CD14-positive monocyte (primary cell): ENCODE data around the gene CHIA. TPM values are rescaled to one million over a fixed set of nuclear protein-coding genes. Genes with fewer than 3 reads are reported as not detected.

Experiments used
- DNase-seq, 3 donors: peaks; one replicate each; pipeline ENCODE4 v3.0.0-alpha.2; 2011 to 2022
- H2AFZ ChIP-seq: 2 replicates; pipeline ENCODE4 v1.6.0; 2012; ENCODE audit warnings: mild to moderate bottlenecking, low read depth, low read length, inconsistent platforms; ENCODE audit not compliant: insufficient read depth, poor library complexity, severe bottlenecking
- H3K27ac ChIP-seq, 2 donors: 1 replicate in 1 of 2; 2 replicates in 1 of 2; pipeline ENCODE4 v1.5.1; 2012 to 2013; ENCODE audit warnings: low read length in 2 of 2, control low read depth in 1 of 2, inconsistent platforms in 1 of 2, low read depth in 1 of 2, mild to moderate bottlenecking in 1 of 2
- H3K27me3 ChIP-seq, 2 donors: one replicate each; pipeline versions ENCODE4 v1.6.0 to v1.6.1; 2011 to 2013; ENCODE audit warnings: low read length in 2 of 2; ENCODE audit not compliant: control insufficient read depth in 2 of 2, insufficient read depth in 2 of 2
- H3K36me3 ChIP-seq, 2 donors: replicated peaks in 1 of 2; 1 replicate in 1 of 2; 2 replicates in 1 of 2; pipeline versions ENCODE4 v1.5.1 to v1.6.1; 2012 to 2013; ENCODE audit warnings: low read length in 2 of 2, control low read depth in 1 of 2, inconsistent platforms in 1 of 2, mild to moderate bottlenecking in 1 of 2; ENCODE audit not compliant: insufficient read depth in 2 of 2, control insufficient read depth in 1 of 2
- H3K4me1 ChIP-seq, 2 donors: 1 replicate in 1 of 2; 2 replicates in 1 of 2; pipeline versions ENCODE4 v1.5.1 to v1.6.1; 2012 to 2013; ENCODE audit warnings: low read length in 2 of 2, control low read depth in 1 of 2, inconsistent platforms in 1 of 2, mild to moderate bottlenecking in 1 of 2, moderate library complexity in 1 of 2; ENCODE audit not compliant: insufficient read depth in 2 of 2, control insufficient read depth in 1 of 2
- H3K4me2 ChIP-seq: replicated peaks from 2 replicates; pipeline ENCODE3; 2012; ENCODE audit warnings: low read length, moderate library complexity, mild to moderate bottlenecking; ENCODE audit not compliant: poor library complexity, severe bottlenecking; ENCODE audit errors: extremely low read depth
- H3K4me3 ChIP-seq, 3 experiments: fragments of 200-600 bp in 1 of 3; sonication (generic) in 1 of 3; replicated peaks in 1 of 3; 1 replicate in 2 of 3; 2 replicates in 1 of 3; pipeline ENCODE4 v1.5.1; 2011 to 2013; ENCODE audit warnings: low read length in 3 of 3, mild to moderate bottlenecking in 3 of 3, control low read depth in 2 of 3, low read depth in 2 of 3, inconsistent platforms in 1 of 3, moderate library complexity in 1 of 3
- H3K79me2 ChIP-seq: 2 replicates; pipeline ENCODE4 v1.6.0; 2012; ENCODE audit warnings: mild to moderate bottlenecking, control low read depth, inconsistent platforms, low read length, moderate library complexity; ENCODE audit not compliant: insufficient read depth
- H3K9ac ChIP-seq: 2 replicates; pipeline ENCODE4 v1.6.0; 2017; ENCODE audit warnings: low read length, mild to moderate bottlenecking; ENCODE audit not compliant: insufficient read depth, poor library complexity, severe bottlenecking
- H3K9me3 ChIP-seq, 2 donors: replicated peaks in 1 of 2; 1 replicate in 1 of 2; 2 replicates in 1 of 2; pipeline versions ENCODE4 v1.5.1 to v1.6.1; 2012 to 2013; ENCODE audit warnings: low read length in 2 of 2, control low read depth in 1 of 2; ENCODE audit not compliant: control insufficient read depth in 1 of 2, insufficient read depth in 1 of 2
- H4K20me1 ChIP-seq: 2 replicates; pipeline ENCODE4 v1.6.0; 2012; ENCODE audit warnings: mild to moderate bottlenecking, low read length, control low read depth, moderate library complexity; ENCODE audit not compliant: insufficient read depth
- H3K27ac Mint-ChIP-seq, 7 donors: one replicate each; pipeline ENCODE4 v1.8.0; 2020; ENCODE audit warnings: mild to moderate bottlenecking in 7 of 7, mixed read lengths in 7 of 7, moderate library complexity in 6 of 7, inconsistent platforms in 2 of 7
- H3K27me3 Mint-ChIP-seq, 3 donors: one replicate each; pipeline ENCODE4 v1.8.0; 2021 to 2022; ENCODE audit warnings: low read depth in 3 of 3, mild to moderate bottlenecking in 3 of 3, mixed read lengths in 3 of 3, moderate library complexity in 3 of 3, inconsistent platforms in 1 of 3
- H3K36me3 Mint-ChIP-seq, 2 donors: one replicate each; pipeline ENCODE4 v1.8.0; 2020; ENCODE audit warnings: mixed read lengths in 2 of 2, inconsistent platforms in 1 of 2, mild to moderate bottlenecking in 1 of 2
- H3K4me1 Mint-ChIP-seq: one replicate; pipeline ENCODE4 v1.8.0; 2020; ENCODE audit warnings: mild to moderate bottlenecking, mixed read lengths
- H3K4me3 Mint-ChIP-seq, 2 donors: one replicate each; pipeline ENCODE4 v1.8.0; 2020; ENCODE audit warnings: mild to moderate bottlenecking in 2 of 2, mixed read lengths in 2 of 2, moderate library complexity in 1 of 2
- H3K9me3 Mint-ChIP-seq, 7 donors: one replicate each; pipeline ENCODE4 v1.8.0; 2020 to 2022; ENCODE audit warnings: mixed read lengths in 7 of 7, mild to moderate bottlenecking in 6 of 7, moderate library complexity in 6 of 7, inconsistent platforms in 2 of 7
- WGBS: methylation state at CpG from one replicate; pipeline ENCODE4 v1.1.5; 2013; ENCODE audit warnings: missing lambda C conversion rate; ENCODE audit not compliant: insufficient coverage; 5-methylcytosine and 5-hydroxymethylcytosine counted together
- intact Hi-C, 2 donors: fragments of 100-400 bp; cut with micrococcal nuclease; formaldehyde crosslinking; loops; one replicate each; pipeline versions ENCODE4 v1.15.0 to v1.15.1; 2023
- polyA plus RNA-seq, 3 donors: library from polyadenylated mRNA; depleted of rRNA in 1 of 3; unstranded in 2 of 3; stranded (reverse) in 1 of 3; fragments of 300-500 nt in 2 of 3; fragments of >200 nt in 1 of 3; fragmentation: Illumina TruSeq in 2 of 3; gene quantifications; 1 replicate in 2 of 3; 2 replicates in 1 of 3; pipeline ENCODE4 v1.2.3, GENCODE V29; 2012 to 2021
- TF ChIP-seq, protein P1 (sequence below): fragments of 200-600 bp; IDR thresholded peaks from one replicate; pipeline ENCODE4 v1.8.0; 2022; ENCODE audit warnings: antibody characterized with exemption, mild to moderate bottlenecking

The CHIA gene
- polyA plus RNA-seq, 3 donors, result not detected

DNA sequence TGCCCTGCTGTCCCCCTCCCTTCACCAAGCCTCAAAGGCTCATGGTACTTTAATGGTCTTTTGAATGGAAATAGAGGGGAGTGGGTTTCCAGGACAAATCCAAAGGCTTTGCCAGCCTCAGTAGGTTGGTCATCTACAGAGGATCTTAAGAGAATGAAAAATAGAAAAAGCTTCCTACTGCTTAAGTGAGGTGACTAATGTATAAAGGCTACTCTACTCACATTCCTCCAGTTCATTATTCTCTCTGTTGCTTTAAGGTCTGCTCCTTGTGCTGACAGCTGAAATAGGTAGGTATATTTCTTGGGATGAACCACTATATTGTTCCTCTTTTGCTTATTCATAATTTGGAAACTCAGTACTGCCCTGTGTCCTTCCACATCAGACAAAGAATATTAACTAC, 10.4 kb upstream of the CHIA start:
- Histone ChIP-seq H3K79me2 (no peaks in the 10 kb centered on the region), H3K36me3 (no peaks in the 10 kb centered on the region), H3K9ac (no peak overlapping the region), H3K4me1 (no peaks in the 10 kb centered on the region), H3K4me3 (no peak overlapping the region), H2AFZ (no peak overlapping the region), H3K9me3 (no peaks in the 10 kb centered on the region), H3K4me2 (no peak overlapping the region), H3K27me3 (peaks cover 0 to 2% of the 10 kb centered on the region in 2 donors), H3K27ac (no peak overlapping the region), H4K20me1 (no peaks in the 10 kb centered on the region)
- Mint-ChIP-seq H3K4me3 (peak overlapping the region in 1 of 2 donors; percentile 12), H3K27me3 (peaks cover 3 to 18% (median 4%) of the 10 kb centered on the region in 3 donors), H3K27ac (no peak overlapping the region), H3K36me3 (no peaks in the 10 kb centered on the region), H3K4me1 (no peaks in the 10 kb centered on the region), H3K9me3 (peaks cover 0 to 10% (median 7%) of the 10 kb centered on the region in 7 donors)
- no peak for DNase-seq
- intact Hi-C loops, result no loop called here
- TF ChIP-seq, protein P1, sequence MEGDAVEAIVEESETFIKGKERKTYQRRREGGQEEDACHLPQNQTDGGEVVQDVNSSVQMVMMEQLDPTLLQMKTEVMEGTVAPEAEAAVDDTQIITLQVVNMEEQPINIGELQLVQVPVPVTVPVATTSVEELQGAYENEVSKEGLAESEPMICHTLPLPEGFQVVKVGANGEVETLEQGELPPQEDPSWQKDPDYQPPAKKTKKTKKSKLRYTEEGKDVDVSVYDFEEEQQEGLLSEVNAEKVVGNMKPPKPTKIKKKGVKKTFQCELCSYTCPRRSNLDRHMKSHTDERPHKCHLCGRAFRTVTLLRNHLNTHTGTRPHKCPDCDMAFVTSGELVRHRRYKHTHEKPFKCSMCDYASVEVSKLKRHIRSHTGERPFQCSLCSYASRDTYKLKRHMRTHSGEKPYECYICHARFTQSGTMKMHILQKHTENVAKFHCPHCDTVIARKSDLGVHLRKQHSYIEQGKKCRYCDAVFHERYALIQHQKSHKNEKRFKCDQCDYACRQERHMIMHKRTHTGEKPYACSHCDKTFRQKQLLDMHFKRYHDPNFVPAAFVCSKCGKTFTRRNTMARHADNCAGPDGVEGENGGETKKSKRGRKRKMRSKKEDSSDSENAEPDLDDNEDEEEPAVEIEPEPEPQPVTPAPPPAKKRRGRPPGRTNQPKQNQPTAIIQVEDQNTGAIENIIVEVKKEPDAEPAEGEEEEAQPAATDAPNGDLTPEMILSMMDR, result no peak

DNA sequence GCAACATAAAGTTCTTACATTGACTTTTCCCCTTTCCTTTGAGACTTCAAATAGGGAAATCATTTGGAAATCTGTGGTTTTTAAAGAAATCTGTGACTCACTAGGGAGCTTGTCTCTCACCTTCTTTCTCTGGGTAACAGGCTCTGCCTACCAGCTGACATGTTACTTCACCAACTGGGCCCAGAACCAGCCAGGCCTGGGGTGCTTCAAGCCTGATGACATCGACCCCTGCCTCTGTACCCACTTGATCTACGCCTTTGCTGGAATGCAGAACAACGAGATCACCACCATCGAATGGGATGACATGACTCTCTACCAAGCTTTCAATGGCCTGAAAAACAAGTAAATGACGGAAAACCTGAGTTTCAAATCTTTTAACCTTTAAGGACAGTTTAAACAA, 9.2 kb upstream of the CHIA start:
- WGBS, result 89% methylated on average over 5 of the region's 5 CpGs
- Histone ChIP-seq H3K27me3 (peaks cover 0 to 2% of the 10 kb centered on the region in 2 donors), H3K79me2 (no peaks in the 10 kb centered on the region), H3K4me1 (no peaks in the 10 kb centered on the region), H3K9ac (no peak overlapping the region), H3K27ac (no peak overlapping the region), H3K4me3 (no peak overlapping the region), H4K20me1 (no peaks in the 10 kb centered on the region), H3K36me3 (no peaks in the 10 kb centered on the region), H3K9me3 (no peaks in the 10 kb centered on the region), H3K4me2 (no peak overlapping the region), H2AFZ (no peak overlapping the region)
- H3K27ac Mint-ChIP-seq, result no peak overlapping the region
- peaks cover 0 to 10% (median 6%) of the 10 kb centered on the region in 7 donors for H3K9me3 Mint-ChIP-seq
- H3K4me3 Mint-ChIP-seq, result no peak overlapping the region
- H3K36me3 Mint-ChIP-seq, result no peaks in the 10 kb centered on the region
- no peaks in the 10 kb centered on the region for H3K4me1 Mint-ChIP-seq
- intact Hi-C loops, result no loop called here
- no peak for DNase-seq
- TF ChIP-seq, protein P1, result no peak
- peaks cover 3 to 16% (median 4%) of the 10 kb centered on the region in 3 donors for H3K27me3 Mint-ChIP-seq
